GM12878 (cell line): ENCODE results near the gene CREB3L1. TPM values are rescaled to one million over a fixed set of nuclear protein-coding genes. Genes with fewer than 3 reads are reported as not detected.

Source experiments
- ATAC-seq: fragments of 200-7000 bp; cut with Tn5 transposase; 3 replicates; pipeline ENCODE4 v1.9.1; 2020; ENCODE audit warnings: mild to moderate bottlenecking, moderate library complexity
- BruUV-seq: library from RNA; stranded (reverse); fragments of 400-500 nt; replicated peaks from 2 replicates; lab custom pipeline; 2021; lab: Mats Ljungman, UMichigan
- CTCF ChIA-PET: fragments of 300-600 bp; sonication (Branson Sonifier 250); formaldehyde crosslinking; extraction: SDS; loops from one replicate; lab custom pipeline; 2021; ENCODE audit warnings: inconsistent platforms; lab: Yijun Ruan, JAX
- POLR2A ChIA-PET: fragments of 350-600 bp; formaldehyde crosslinking; extraction: SDS; loops from one replicate; lab custom pipeline; 2021; ENCODE audit warnings: inconsistent platforms; lab: Charles Lee
- RAD21 ChIA-PET: fragments of 300-600 bp; sonication (Branson Sonifier 250); formaldehyde crosslinking; loops from one replicate; lab custom pipeline; 2023; ENCODE audit warnings: antibody characterized with exemption; ENCODE audit not compliant: unreplicated experiment; lab: Charles Lee
- SMC1A ChIA-PET: fragments of 300-600 bp; sonication (Branson Sonifier 250); formaldehyde crosslinking; loops from one replicate; lab custom pipeline; 2023; ENCODE audit not compliant: unreplicated experiment, uncharacterized antibody; lab: Charles Lee
- DNase-seq: peaks from one replicate; pipeline ENCODE4 v3.0.0-alpha.2; 2011; ENCODE audit warnings: low read depth, low spot score
- FAIRE-seq: peaks from 3 replicates; lab custom pipeline; 2011; peaks lifted over from hg19 to GRCh38; lab: Jason Lieb, UNC
- H2AFZ ChIP-seq: 2 replicates; pipeline ENCODE4 v1.6.0; 2011; ENCODE audit warnings: low read depth, low read length, control low read depth; ENCODE audit not compliant: control insufficient read depth
- H3K27ac ChIP-seq: 2 replicates; pipeline ENCODE4 v1.5.1; 2011; ENCODE audit warnings: control low read depth; ENCODE audit not compliant: control insufficient read depth, insufficient read depth
- H3K27me3 ChIP-seq, 2 experiments: replicated peaks in 1 of 2; 2 replicates each; pipeline versions ENCODE4 v1.6.0 to v1.6.1; 2011; ENCODE audit warnings: low read length in 1 of 2; ENCODE audit not compliant: control insufficient read depth in 2 of 2, insufficient read depth in 2 of 2
- H3K36me3 ChIP-seq, 2 experiments: 2 replicates each; pipeline ENCODE4 v1.5.1; 2011; ENCODE audit warnings: low read length in 1 of 2; ENCODE audit not compliant: control insufficient read depth in 2 of 2, insufficient read depth in 2 of 2
- H3K4me1 ChIP-seq: 2 replicates; pipeline ENCODE4 v1.6.1; 2011; ENCODE audit warnings: mild to moderate bottlenecking, low read length, moderate library complexity, mixed read lengths; ENCODE audit not compliant: control insufficient read depth, insufficient read depth
- H3K4me2 ChIP-seq: 2 replicates; pipeline ENCODE4 v1.6.0; 2011; ENCODE audit warnings: control low read depth; ENCODE audit not compliant: control insufficient read depth, insufficient read depth
- H3K4me3 ChIP-seq: fragments of 200-600 bp; sonication (generic); 2 replicates; pipeline ENCODE4 v1.5.1; 2016
- H3K79me2 ChIP-seq: 2 replicates; pipeline ENCODE4 v1.6.0; 2011; ENCODE audit warnings: low read length; ENCODE audit not compliant: control insufficient read depth, insufficient read depth
- H3K9ac ChIP-seq: 2 replicates; pipeline ENCODE4 v1.8.0; 2011; ENCODE audit warnings: low read length, control low read depth, mixed read lengths; ENCODE audit not compliant: control insufficient read depth, insufficient read depth
- H3K9me3 ChIP-seq: replicated peaks from 3 replicates; pipeline ENCODE4 v1.5.1; 2011; ENCODE audit warnings: mild to moderate bottlenecking, low read length; ENCODE audit not compliant: control insufficient read depth, insufficient read depth
- H4K20me1 ChIP-seq: 2 replicates; pipeline ENCODE4 v1.6.0; 2011; ENCODE audit not compliant: control insufficient read depth, insufficient read depth
- ASH2L ChIP-seq: fragments of 300-600, 200-600 bp; sonication (generic); IDR thresholded peaks from 2 replicates; pipeline ENCODE4 v1.6.1; 2017; ENCODE audit warnings: low read depth, mild to moderate bottlenecking, borderline replicate concordance
- BCL11A ChIP-seq: IDR thresholded peaks from 2 replicates; pipeline ENCODE4 v1.6.1; 2011; ENCODE audit warnings: low read depth, low read length
- BMI1 ChIP-seq: fragments of 450-650 bp; IDR thresholded peaks from 2 replicates; pipeline ENCODE4 v1.6.1; 2016; ENCODE audit warnings: mild to moderate bottlenecking, moderate library complexity, borderline replicate concordance
- HDGF ChIP-seq: fragments of 450-650 bp; IDR thresholded peaks from 2 replicates; pipeline ENCODE4 v1.6.1; 2016; ENCODE audit warnings: antibody characterized with exemption
- IKZF2 ChIP-seq, 2 experiments: fragments of 450-650 bp; IDR thresholded peaks; 2 replicates each; pipeline ENCODE4 v1.6.1; 2017; ENCODE audit warnings: mild to moderate bottlenecking in 2 of 2, moderate library complexity in 2 of 2
- NR2C1 ChIP-seq: fragments of 450-650 bp; IDR thresholded peaks from 2 replicates; pipeline ENCODE4 v1.6.1; 2017; ENCODE audit warnings: antibody characterized with exemption, mild to moderate bottlenecking, moderate library complexity
- PAX8 ChIP-seq: fragments of 450-650 bp; IDR thresholded peaks from 2 replicates; pipeline ENCODE4 v1.6.1; 2017; ENCODE audit warnings: mild to moderate bottlenecking, moderate library complexity
- POU2F2 ChIP-seq: IDR thresholded peaks from 3 replicates; pipeline ENCODE4 v1.6.1; 2011; ENCODE audit warnings: low read depth, mild to moderate bottlenecking, low read length, borderline replicate concordance
- ZBTB11 ChIP-seq: fragments of 450-650 bp; formaldehyde crosslinking; IDR thresholded peaks from 2 replicates; pipeline ENCODE4 v1.5.0; 2022; ENCODE audit warnings: mild to moderate bottlenecking, missing genetic modification characterization
- ZNF384 ChIP-seq: IDR thresholded peaks from 2 replicates; pipeline ENCODE4 v1.6.1; 2012; ENCODE audit warnings: low read depth, mild to moderate bottlenecking, low read length, improper control_type of control experiment, borderline replicate concordance
- WGBS: methylation state at CpG from one replicate; pipeline ENCODE4 v1.1.6; 2016; ENCODE audit warnings: low lambda C conversion rate; ENCODE audit not compliant: insufficient replicate concordance, insufficient coverage; ENCODE audit errors: missing lambda C conversion rate; 5-methylcytosine and 5-hydroxymethylcytosine counted together
- in situ Hi-C: fragments of 300-500 bp; cut with MboI; formaldehyde crosslinking; loops from 9 replicates; pipeline ENCODE4 v1.14.3; 2018; ENCODE audit warnings: mixed read lengths
- intact Hi-C: fragments of 100-400 bp; cut with micrococcal nuclease; formaldehyde crosslinking; loops from one replicate; pipeline ENCODE4 v1.14.2; 2022; ENCODE audit not compliant: unreplicated experiment
- polyA plus RNA-seq, 11 experiments: library from polyadenylated mRNA; depleted of rRNA in 4 of 11; unstranded in 6 of 11; stranded (reverse) in 5 of 11; fragments of >200 nt; fragmentation: Nextera tagmentation in 4 of 11; fragmentation: Illumina TruSeq in 1 of 11; extraction: Ambion mirVana in 4 of 11; extraction: Trizol in 1 of 11; gene quantifications; 1 replicate in 1 of 11; 2 replicates in 10 of 11; pipeline versions ENCODE4 v1.2.1 to v1.2.3, GENCODE V29; 2011 to 2016; ENCODE audit warnings: inconsistent platforms in 2 of 11, missing spikeins in 2 of 11, low read depth in 1 of 11
- total RNA-seq, 4 experiments: library from RNA; depleted of rRNA in 3 of 4; stranded (reverse); fragments of >200 nt in 3 of 4; fragmentation: Illumina TruSeq in 1 of 4; extraction: Trizol in 1 of 4; gene quantifications; 2 replicates each; pipeline versions ENCODE4 v1.2.1 to v1.2.3, GENCODE V29; 2013 to 2021
- TF ChIP-seq, protein P1 (sequence below): fragments of 450-650 bp; IDR thresholded peaks from 2 replicates; pipeline ENCODE4 v1.6.1; 2018; ENCODE audit warnings: borderline replicate concordance, mild to moderate bottlenecking; ENCODE audit not compliant: partially characterized antibody
- TF ChIP-seq, protein P2 (sequence below): fragments of 450-650 bp; formaldehyde crosslinking; IDR thresholded peaks from 2 replicates; pipeline ENCODE4 v1.4.0; 2022; ENCODE audit warnings: mild to moderate bottlenecking, moderate library complexity

Gene CREB3L1
- total and polyA plus RNA-seq, 10 of the 15 experiments (the other 5 are each of a cell fraction or from before 2014, with no cell fraction given): 0.03 to 1.4 (median 0.22) TPM

- no peak for DNase-seq
- WGBS: 71% methylated on average over 25 of the region's 33 CpGs
- SMC1A ChIA-PET: interaction anchor here (0.6 to 5.3 kb wide), 10 partner anchors 8 to 273 kb away, joined by 3 to 70 read pairs (median 4); no protein-coding TSS in a partner anchor
- BruUV-seq: no TSS peak
- no peaks in the 10 kb centered on the region for H3K9me3 ChIP-seq
- H4K20me1 ChIP-seq: no peaks in the 10 kb centered on the region
- POLR2A ChIA-PET: interaction anchor here (1.2 to 2.9 kb wide), 2 partner anchors 9 to 15 kb away, joined by 3 to 21 read pairs; no protein-coding TSS in a partner anchor
- peak overlapping the region; percentile 60; the same call in 1 of the 2 replicates for H3K4me2 ChIP-seq
- RAD21 ChIA-PET: interaction anchor here (0.7 to 4.3 kb wide), 16 partner anchors 9 to 387 kb away, joined by 3 to 24 read pairs (median 3); no protein-coding TSS in a partner anchor
- H3K4me1 ChIP-seq: peaks cover 30% of the 10 kb centered on the region
- H3K79me2 ChIP-seq: peaks cover 60% of the 10 kb centered on the region
- H3K9ac ChIP-seq: 0 out of 2 replicates have a peak overlapping the region, but pooled peaks have one; percentile 4
- intact Hi-C loops (no loop called here), in situ Hi-C loops (no loop called here)
- peak; percentile 29 for ATAC-seq
- H3K4me3 ChIP-seq: no peak overlapping the region
- CTCF ChIA-PET: interaction anchor here (0.6 to 19.9 kb wide), 23 partner anchors 10 to 266 kb away, joined by 3 to 423 read pairs (median 4); partner anchors contain the start of genes ATG13 and CHRM4
- H3K36me3 ChIP-seq: peaks cover 0 to 3% of the 10 kb centered on the region in 2 experiments; a peak in 3 of 4 replicates
- no peak overlapping the region for H2AFZ ChIP-seq
- H3K27ac ChIP-seq: no peak overlapping the region
- FAIRE-seq: no peak
- no peaks in the 10 kb centered on the region for H3K27me3 ChIP-seq
- TF ChIP-seq IKZF2 (IDR thresholded peaks at IDR 0.05) (no peak; a peak in 1 of 4 replicates), ZBTB11 (no peak), NR2C1 (no peak), PAX8 (no peak), ASH2L (no peak), POU2F2 (no peak), HDGF (peak; percentile 84; the same call in 1 of the 2 replicates), ZNF384 (no peak), BMI1 (no peak), BCL11A (no peak)
- TF ChIP-seq, protein P1, sequence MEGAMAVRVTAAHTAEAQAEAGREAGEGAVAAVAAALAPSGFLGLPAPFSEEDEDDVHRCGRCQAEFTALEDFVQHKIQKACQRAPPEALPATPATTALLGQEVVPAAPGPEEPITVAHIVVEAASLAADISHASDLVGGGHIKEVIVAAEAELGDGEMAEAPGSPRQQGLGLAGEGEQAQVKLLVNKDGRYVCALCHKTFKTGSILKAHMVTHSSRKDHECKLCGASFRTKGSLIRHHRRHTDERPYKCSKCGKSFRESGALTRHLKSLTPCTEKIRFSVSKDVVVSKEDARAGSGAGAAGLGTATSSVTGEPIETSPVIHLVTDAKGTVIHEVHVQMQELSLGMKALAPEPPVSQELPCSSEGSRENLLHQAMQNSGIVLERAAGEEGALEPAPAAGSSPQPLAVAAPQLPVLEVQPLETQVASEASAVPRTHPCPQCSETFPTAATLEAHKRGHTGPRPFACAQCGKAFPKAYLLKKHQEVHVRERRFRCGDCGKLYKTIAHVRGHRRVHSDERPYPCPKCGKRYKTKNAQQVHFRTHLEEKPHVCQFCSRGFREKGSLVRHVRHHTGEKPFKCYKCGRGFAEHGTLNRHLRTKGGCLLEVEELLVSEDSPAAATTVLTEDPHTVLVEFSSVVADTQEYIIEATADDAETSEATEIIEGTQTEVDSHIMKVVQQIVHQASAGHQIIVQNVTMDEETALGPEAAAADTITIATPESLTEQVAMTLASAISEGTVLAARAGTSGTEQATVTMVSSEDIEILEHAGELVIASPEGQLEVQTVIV: no peak
- TF ChIP-seq, protein P2, sequence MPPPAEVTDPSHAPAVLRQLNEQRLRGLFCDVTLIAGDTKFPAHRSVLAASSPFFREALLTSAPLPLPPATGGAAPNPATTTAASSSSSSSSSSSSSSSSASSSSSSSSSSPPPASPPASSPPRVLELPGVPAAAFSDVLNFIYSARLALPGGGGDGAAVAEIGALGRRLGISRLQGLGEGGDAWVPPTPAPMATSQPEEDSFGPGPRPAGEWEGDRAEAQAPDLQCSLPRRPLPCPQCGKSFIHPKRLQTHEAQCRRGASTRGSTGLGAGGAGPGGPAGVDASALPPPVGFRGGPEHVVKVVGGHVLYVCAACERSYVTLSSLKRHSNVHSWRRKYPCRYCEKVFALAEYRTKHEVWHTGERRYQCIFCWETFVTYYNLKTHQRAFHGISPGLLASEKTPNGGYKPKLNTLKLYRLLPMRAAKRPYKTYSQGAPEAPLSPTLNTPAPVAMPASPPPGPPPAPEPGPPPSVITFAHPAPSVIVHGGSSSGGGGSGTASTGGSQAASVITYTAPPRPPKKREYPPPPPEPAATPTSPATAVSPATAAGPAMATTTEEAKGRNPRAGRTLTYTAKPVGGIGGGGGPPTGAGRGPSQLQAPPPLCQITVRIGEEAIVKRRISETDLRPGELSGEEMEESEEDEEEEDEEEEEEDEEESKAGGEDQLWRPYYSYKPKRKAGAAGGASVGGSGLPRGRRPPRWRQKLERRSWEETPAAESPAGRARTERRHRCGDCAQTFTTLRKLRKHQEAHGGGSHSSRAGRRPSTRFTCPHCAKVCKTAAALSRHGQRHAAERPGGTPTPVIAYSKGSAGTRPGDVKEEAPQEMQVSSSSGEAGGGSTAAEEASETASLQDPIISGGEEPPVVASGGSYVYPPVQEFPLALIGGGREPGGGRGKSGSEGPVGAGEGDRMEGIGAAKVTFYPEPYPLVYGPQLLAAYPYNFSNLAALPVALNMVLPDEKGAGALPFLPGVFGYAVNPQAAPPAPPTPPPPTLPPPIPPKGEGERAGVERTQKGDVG: no peak
Measured at GRCh38 chr11:46352063-46352841, 74.8 kb downstream of the CREB3L1 start.
